HG02623 (cell line): Measurements from ENCODE around the gene UPB1.
"Not testable (repeated sequence)": the region's sequence is repeated elsewhere in the genome, so short reads cannot be mapped to it uniquely, and the experiment has no call there.

Experiments
- ATAC-seq: cut with Tn5 transposase; IDR thresholded peaks from one replicate; pipeline ENCODE4 v1.9.1; 2021; ENCODE audit warnings: moderate library complexity; ENCODE audit not compliant: unreplicated experiment

Gene UPB1

DNA sequence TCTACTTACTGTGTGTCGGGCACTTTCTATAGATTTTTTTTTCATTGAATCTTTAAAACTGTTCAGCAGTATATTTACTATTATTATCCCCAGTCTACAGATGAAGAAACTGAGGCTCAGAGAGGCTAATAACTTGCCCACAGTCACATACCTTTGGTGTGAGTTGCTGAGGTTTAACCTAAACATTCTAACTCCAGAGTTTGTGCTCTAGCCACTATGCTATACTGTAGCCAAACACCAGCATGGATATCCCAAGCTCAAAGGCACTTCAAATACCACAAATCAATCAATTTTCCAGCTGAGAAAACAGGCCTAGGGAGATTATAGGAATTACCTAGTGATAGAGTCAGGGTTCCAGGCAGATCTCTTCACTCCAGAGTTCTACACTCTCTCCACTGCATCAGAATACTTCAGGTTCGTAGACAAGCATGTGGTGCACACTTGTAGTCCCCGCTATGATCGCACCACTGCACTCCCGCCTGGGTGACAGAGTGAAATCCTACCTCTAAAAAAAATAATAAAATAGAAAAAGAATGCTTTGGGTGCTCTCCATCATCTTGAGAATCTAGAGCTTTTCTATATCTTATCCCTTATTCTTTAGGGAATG, 20.4 kb upstream of the UPB1 start:
- no peak for ATAC-seq

- no peak for ATAC-seq
Observed at GRCh38 chr22:24481641-24482040, 13.5 kb upstream of the UPB1 start.

- no peak for ATAC-seq
Observed at GRCh38 chr22:24482575-24482974, 12.6 kb upstream of the UPB1 start.

- ATAC-seq = no peak
Observed at GRCh38 chr22:24482998-24483397, 12.1 kb upstream of the UPB1 start.

- ATAC-seq = no peak
Observed at GRCh38 chr22:24483976-24484545, 11.1 kb upstream of the UPB1 start.

DNA sequence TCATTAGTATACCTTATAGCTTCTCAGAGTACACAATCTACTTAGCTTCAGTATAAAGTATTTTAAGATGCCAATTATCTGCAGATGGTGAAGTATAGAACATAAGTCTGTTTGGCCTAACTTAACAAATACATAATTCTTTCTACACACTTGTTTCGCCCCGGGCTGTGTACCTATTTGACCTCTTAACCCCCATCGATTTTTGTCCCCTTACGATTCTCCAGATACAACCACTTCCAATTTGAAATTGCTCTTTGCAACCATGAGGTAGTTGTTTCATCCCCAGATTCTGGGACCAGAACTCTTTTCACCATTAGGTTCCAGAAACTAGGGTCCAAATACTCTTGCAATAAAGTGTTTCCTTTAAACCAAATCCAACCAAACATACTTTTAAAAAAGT, 10.0 kb upstream of the UPB1 start:
- ATAC-seq = no peak

DNA sequence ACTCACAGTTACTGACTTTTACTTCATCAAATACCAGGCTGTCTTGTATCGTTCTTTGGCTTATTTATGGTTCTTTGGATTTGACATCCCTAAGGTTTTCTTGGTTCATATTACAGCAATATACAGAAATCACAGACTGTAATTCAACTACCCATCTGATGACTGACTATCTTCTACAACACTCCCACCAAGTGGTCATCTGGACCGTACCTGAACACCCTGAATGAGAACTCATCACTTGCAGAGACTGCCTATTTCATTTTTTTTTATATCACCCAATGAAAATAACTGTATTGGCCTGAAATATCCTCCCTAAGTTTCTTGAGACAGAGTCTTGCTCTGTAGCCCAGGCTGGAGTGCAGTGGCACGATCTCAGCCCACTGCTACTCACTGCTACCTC, 9.5 kb upstream of the UPB1 start:
- ATAC-seq = no peak

DNA sequence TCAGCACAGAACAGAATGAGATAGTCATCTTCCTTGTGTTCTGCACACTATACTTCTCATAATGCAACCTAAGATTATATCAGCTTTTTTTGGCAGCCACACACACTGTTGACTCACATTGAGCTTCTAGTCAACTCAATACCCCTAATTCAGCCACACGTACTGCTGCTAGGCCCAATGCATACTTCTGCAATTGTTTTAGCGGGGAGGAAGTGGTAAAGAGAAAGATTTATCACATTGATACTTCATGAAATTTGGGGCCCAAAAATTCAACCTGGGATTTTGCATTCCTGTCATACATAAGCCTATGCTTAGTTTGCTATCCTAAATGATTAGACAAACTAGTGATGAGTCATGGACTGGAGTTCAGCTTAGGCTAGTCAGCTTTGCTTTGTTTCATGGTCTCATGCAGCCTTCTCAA, 8.6 kb upstream of the UPB1 start:
- ATAC-seq = no peak

DNA sequence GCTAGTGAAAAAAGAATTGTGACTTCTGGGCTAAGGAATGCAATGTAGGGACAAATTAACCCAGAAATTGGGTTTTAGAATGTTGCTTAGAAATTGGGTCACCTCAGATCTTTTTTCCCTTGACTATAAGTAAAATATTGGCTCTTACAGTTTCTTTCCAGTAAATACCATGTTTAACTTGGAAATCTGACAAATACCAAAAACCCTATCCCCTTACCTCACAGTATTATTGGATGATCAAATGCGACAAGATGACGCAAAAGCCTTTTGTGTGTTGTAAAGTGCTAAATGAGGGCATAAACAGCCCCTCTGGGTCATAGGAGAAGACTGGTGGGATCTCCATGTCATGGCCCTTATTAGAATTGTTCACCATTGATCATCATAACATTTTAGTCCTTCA, 6.1 kb upstream of the UPB1 start:
- no peak for ATAC-seq

DNA sequence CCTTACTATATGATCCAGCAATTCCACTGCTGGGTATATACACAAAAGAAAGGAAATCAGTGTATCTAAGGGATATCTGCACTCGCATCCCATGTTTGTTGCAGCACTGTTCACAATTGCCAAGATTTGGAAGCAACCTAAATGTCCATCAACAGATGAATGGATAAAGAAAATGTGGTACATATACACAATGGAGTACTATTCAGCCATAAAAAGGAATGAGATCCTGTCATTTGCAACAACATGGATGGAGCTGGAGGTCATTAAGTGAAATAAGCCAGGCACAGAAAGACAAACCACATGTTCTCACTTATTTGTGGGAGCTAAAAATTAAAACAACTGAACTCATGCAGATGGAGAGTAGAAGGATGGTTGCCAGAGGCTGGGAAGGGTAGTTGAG, 5.7 kb upstream of the UPB1 start:
- not testable (repeated sequence) for ATAC-seq

DNA sequence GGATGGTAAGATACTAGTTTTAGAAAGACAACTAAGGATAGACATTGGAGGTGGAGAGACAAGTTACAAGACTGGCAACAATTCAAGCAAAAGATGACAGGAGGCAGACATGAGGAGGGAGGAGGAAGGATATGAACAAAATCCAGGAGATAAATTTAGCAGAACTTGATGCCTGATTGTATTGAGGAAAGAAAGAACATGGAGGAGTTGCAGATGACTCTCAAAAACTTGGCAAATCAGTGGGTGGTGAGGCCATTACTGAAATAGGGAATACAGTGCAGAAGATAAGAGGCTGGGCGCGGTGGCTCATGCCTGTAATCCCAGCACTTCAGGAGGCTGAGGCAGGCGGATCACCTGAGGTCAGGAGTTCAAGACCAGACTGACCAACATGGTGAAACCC, 2.7 kb upstream of the UPB1 start:
- no peak for ATAC-seq

GRCh38 chr22:24494167-24494527, 985 bp upstream of the UPB1 start:
- no peak for ATAC-seq

- ATAC-seq = no peak
Observed at GRCh38 chr22:24495365-24495675, 188 bp downstream of the UPB1 start.

- ATAC-seq = no peak
Observed at GRCh38 chr22:24496234-24496633, 1.1 kb downstream of the UPB1 start.

GRCh38 chr22:24496661-24497060, 1.5 kb downstream of the UPB1 start:
- no peak for ATAC-seq

DNA sequence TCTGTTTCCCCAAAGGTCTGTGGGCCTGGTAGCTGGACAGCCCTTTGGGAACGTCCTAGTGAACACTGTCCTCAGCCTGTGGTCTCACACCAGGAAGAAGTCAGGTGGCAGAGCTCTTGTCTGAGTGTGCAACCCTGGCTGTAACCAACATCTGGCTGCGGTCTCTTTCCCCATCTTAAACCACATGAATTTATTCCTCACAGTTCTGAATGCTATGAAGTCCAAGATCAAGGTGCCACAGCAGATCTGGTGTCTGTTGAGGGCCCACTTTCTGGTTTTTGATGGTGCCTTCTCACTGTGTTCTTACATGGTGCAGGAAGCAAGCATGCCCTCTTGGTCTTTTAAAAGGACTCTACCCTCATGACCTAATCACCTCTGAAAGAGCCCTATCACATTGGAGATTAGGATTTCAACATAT, 2.7 kb downstream of the UPB1 start:
- no peak for ATAC-seq

DNA sequence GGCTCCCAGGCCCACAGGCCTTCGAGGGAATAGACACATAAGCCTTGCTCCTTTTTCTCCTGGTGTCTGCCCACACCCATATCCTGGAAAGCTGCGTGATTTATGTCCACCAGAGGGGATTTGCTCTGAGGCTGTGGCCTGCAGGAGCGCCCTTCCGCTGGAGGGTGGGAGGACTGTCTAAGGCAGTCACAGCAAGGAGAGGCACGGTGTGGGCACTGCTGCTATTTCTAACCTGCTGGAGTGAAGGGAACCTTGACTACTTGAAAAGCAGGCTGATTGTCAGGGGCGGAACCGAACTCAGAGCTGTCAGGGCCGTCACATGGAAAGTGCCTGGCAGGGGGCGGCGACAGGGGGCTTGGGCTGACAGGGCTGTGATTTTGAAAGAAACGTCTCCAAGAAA, 3.7 kb downstream of the UPB1 start:
- no peak for ATAC-seq

DNA sequence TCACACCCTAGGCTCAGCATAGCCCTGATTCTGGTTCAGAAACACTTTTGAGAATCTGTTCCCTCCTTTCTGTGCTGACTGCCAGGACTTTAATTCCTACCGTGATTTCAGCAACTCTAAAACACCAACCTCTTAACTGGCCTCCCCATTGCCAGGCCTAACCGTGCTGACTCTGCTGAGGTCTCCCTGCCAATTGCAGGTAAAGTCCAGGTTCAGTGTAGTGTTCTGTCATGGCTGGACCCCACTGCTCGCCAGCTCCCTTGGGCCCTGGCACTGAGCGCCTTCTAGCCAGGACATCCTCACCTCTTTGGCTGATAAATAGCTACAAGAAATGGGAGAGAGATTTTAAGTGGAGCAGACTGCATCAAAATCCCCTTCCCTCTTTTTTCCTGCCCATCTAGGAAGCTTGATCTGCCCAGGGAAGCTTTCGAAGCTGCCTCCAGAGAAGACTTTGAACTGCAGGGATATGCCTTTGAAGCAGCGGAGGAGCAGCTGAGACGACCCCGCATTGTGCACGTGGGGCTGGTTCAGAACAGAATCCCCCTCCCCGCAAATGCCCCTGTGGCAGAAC, 4.7 kb downstream of the UPB1 start:
- ATAC-seq = no peak

GRCh38 chr22:24500277-24500820, 5.2 kb downstream of the UPB1 start:
- no peak for ATAC-seq

DNA sequence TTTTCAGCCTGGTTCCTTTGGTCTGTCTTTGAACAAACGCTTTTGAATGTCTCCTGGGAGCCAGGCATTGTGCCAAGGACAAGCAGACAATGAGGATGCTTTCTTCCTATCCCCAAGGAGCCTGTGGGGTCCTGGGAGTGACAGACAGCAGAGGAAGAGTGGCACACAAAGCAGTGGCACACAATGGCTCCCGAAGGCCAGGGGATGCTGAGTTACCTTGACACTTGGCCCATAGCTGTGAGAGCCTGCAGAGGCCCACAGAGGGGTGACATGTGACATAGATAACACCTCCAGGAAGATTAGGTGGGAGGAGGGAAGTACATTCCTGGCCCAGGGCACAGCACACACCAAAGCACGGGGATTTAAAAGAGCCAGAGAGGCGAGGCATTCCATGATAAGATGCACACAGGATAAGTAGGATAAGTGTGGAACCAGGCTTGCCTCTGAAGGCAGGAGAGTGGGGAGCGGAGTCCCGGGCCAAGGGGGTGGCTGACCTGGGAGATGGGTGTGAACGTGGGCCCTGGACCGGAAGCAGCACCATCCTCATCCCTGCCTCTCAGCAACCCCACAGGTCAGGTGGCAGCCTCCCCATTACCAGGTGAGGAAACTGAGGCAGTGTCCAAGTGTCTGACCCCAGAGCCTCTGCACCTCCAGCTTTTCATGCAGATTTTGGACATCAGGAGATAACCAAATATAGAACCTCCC, 6.3 kb downstream of the UPB1 start:
- ATAC-seq = no peak

GRCh38 chr22:24502034-24502433, 6.9 kb downstream of the UPB1 start:
- no peak for ATAC-seq

GRCh38 chr22:24502541-24502940, 7.4 kb downstream of the UPB1 start:
- no peak for ATAC-seq
